ENCODE results near the gene PRR19. TPM values are rescaled to one million over a fixed set of nuclear protein-coding genes. Genes with fewer than 3 reads are reported as not detected.

The PRR19 gene
- total RNA-seq, 2 donors from 2014 or later, result 1.4 to 2.7 TPM

DNA sequence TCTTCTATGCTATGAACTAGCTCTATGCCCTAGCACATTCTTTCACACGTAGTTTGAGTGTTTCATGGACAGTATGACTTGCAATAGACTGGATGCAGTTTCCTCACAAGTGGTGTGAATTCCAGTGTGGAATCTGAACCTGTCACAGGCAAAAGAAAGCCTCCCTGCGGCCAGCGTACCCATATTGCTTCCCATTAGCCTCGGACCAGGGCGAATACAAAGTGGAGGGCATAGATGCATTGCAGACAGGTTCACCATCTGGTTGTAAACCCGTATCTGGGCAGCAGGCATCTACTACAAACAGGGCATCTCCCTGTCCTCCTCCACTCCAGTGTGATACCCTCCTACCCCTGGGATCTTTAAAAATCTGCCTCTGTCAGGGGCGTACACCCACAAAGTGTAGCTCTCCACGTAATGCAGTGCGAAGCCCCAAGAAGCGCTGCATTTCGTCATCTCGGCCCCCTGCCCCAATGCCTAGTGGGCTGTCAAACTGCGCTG lies 34.2 kb upstream of the PRR19 start:
- Mint-ChIP-seq H3K9me3 (no peaks in the 10 kb centered on the region), H3K27me3 (ENCODE audit: insufficient read depth) (peaks cover 3% of the 10 kb centered on the region), H3K27ac (no peak overlapping the region), H3K4me1 (peaks cover 25% of the 10 kb centered on the region), H3K36me3 (ENCODE audit: low read depth) (peaks cover 5% of the 10 kb centered on the region), H3K4me3 (no peak overlapping the region)
- Histone ChIP-seq H3K9ac (ENCODE audit: extremely low read depth, low read length, poor library complexity, severe bottlenecking) (peak overlapping the region; percentile 95), H3K4me3 (ENCODE audit: low read length) (peak overlapping the region; percentile 88), H3K27ac (ENCODE audit: low read depth, low read length) (peak overlapping the region; percentile 9), H3K9me3 (ENCODE audit: control insufficient read depth, low read length) (no peaks in the 10 kb centered on the region), H3K27me3 (ENCODE audit: control insufficient read depth, insufficient read depth, low read length, poor library complexity, severe bottlenecking) (no peaks in the 10 kb centered on the region), H3K4me1 (ENCODE audit: control insufficient read depth, insufficient read depth, low read length) (peaks cover 4% of the 10 kb centered on the region), H3K36me3 (ENCODE audit: control insufficient read depth, insufficient read depth, low read length) (no peaks in the 10 kb centered on the region)
- TF ChIP-seq, protein P1, sequence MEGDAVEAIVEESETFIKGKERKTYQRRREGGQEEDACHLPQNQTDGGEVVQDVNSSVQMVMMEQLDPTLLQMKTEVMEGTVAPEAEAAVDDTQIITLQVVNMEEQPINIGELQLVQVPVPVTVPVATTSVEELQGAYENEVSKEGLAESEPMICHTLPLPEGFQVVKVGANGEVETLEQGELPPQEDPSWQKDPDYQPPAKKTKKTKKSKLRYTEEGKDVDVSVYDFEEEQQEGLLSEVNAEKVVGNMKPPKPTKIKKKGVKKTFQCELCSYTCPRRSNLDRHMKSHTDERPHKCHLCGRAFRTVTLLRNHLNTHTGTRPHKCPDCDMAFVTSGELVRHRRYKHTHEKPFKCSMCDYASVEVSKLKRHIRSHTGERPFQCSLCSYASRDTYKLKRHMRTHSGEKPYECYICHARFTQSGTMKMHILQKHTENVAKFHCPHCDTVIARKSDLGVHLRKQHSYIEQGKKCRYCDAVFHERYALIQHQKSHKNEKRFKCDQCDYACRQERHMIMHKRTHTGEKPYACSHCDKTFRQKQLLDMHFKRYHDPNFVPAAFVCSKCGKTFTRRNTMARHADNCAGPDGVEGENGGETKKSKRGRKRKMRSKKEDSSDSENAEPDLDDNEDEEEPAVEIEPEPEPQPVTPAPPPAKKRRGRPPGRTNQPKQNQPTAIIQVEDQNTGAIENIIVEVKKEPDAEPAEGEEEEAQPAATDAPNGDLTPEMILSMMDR (conservative IDR thresholded peaks at IDR 0.05), result no peak
- WGBS, 2 experiments (ENCODE audit: insufficient coverage in 1 of 2, insufficient read length in 1 of 2), result 19 to 22% methylated on average over 13 of the region's 13 CpGs
- no peak for DNase-seq

DNA sequence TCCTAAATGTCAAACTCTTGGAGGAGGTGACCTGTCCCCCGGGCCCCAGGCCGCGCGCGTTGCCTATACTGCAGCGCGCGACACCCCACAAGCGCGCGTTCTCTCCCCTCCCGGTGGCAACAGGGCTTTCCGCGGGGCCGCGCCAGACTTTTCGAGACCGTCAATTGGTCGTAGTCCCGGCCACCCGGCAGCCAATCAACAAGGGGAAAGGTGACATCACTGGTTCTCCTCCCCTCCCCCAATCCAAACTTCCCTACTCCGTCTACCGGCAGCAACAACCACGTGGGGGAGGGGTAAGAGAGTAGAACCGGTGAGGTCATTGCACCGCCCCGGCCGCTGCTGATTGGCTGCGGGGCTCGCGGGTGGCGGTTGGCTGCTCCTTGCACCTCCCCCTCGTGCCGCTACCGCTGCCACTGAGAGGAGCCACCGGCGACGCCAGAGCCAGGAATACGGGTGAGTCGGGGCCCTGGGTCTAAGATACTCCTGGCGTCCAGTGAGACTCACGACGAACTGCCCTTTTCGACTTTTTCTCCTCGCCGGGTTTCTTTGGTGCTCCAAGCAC lies 33.7 kb upstream of the PRR19 start:
- H3K27ac ChIP-seq (ENCODE audit: low read depth, low read length), result peak overlapping the region; percentile 98
- no peaks in the 10 kb centered on the region for H3K9me3 ChIP-seq (ENCODE audit: control insufficient read depth, low read length)
- no peaks in the 10 kb centered on the region for H3K27me3 ChIP-seq (ENCODE audit: control insufficient read depth, insufficient read depth, low read length, poor library complexity, severe bottlenecking)
- peaks cover 4% of the 10 kb centered on the region for H3K4me1 ChIP-seq (ENCODE audit: control insufficient read depth, insufficient read depth, low read length)
- no peak overlapping the region for H3K4me3 Mint-ChIP-seq
- peaks cover 3% of the 10 kb centered on the region for H3K27me3 Mint-ChIP-seq (ENCODE audit: insufficient read depth)
- H3K4me1 Mint-ChIP-seq, result peaks cover 25% of the 10 kb centered on the region
- TF ChIP-seq, protein P1 (conservative IDR thresholded peaks at IDR 0.05), result no peak
- no peaks in the 10 kb centered on the region for H3K36me3 ChIP-seq (ENCODE audit: control insufficient read depth, insufficient read depth, low read length)
- DNase-seq, result peak; percentile 99
- H3K9me3 Mint-ChIP-seq, result no peaks in the 10 kb centered on the region
- peak overlapping the region; percentile 95 for H3K9ac ChIP-seq (ENCODE audit: extremely low read depth, low read length, poor library complexity, severe bottlenecking)
- no peak overlapping the region for H3K27ac Mint-ChIP-seq
- peak overlapping the region; percentile 88 for H3K4me3 ChIP-seq (ENCODE audit: low read length)
- WGBS, 2 experiments (ENCODE audit: insufficient coverage in 1 of 2, insufficient read length in 1 of 2), result 0 to 1% methylated on average over 24 to 42 of the region's 46 CpGs
- peaks cover 5% of the 10 kb centered on the region for H3K36me3 Mint-ChIP-seq (ENCODE audit: low read depth)

DNA sequence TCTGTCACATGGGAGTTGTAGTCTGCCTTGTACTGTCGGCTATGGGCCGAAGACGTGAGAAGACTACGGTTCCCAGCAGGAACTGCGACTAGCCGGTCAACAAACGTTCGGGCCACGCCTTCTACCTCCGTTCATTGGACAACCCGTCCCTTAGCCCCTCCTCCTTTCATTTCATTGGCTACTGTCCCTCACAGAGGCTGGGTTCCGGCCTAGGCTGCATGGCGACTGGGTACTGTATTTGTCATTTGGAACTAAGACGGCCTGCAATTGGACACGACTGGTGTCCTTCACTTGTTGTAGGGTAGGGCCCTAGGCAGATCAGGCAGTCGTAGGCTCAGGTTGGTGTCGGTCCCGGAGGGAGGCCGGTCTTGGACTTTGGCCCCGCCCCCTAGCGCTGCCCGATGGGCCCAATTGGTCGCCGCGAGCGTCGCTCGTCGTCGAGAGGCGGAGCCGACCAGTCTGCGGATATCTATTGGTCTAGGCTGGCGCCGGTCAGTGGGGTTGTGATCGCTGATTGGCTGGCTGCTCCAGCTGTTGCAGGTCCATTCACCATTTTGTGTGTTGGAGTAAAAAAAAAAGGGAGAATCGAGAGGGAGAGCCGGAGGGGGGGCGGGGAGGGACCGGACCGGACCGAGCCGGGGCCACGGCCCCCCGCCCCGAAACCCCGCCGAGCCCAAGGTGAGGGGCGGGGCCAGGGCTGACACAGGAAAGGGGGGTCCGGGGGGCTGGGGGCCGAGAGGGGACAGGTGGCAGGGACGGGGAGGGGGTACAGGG lies 33.0 kb upstream of the PRR19 start, which contains the start of gene CIC:
Gene CIC (plus strand): TSS at position 549 of the 774 bp plus-strand sequence. CDS start 2,532 bp downstream, outside the sequence.
- Histone ChIP-seq H3K36me3 (ENCODE audit: control insufficient read depth, insufficient read depth, low read length) (peaks cover 2% of the 10 kb centered on the region), H3K27ac (ENCODE audit: low read depth, low read length) (peak within 1 kb of the TSS; percentile 98), H3K4me1 (ENCODE audit: control insufficient read depth, insufficient read depth, low read length) (peaks cover 4% of the 10 kb centered on the region), H3K4me3 (ENCODE audit: low read length) (peak within 1 kb of the TSS; percentile 88), H3K9me3 (ENCODE audit: control insufficient read depth, low read length) (no peaks in the 10 kb centered on the region), H3K9ac (ENCODE audit: extremely low read depth, low read length, poor library complexity, severe bottlenecking) (peak within 1 kb of the TSS; percentile 95), H3K27me3 (ENCODE audit: control insufficient read depth, insufficient read depth, low read length, poor library complexity, severe bottlenecking) (no peaks in the 10 kb centered on the region)
- Mint-ChIP-seq H3K36me3 (ENCODE audit: low read depth) (peaks cover 10% of the 10 kb centered on the region), H3K4me3 (no peak within 1 kb of the TSS), H3K27me3 (ENCODE audit: insufficient read depth) (peaks cover 2% of the 10 kb centered on the region), H3K4me1 (peaks cover 25% of the 10 kb centered on the region), H3K27ac (peak within 1 kb of the TSS; percentile 76), H3K9me3 (no peaks in the 10 kb centered on the region)
- TF ChIP-seq, protein P1 (conservative IDR thresholded peaks at IDR 0.05), result no peak
- 0% methylated on average over 30 to 49 of the region's 52 CpGs for WGBS, 2 experiments (ENCODE audit: insufficient coverage in 1 of 2, insufficient read length in 1 of 2)
- DNase-seq, result peak; percentile 100

Measured in endodermal cell (in vitro differentiated cells).